GM18870 (cell line): ENCODE data around the gene MYO3B.

ENCODE experiments used
- ATAC-seq: cut with Tn5 transposase; IDR thresholded peaks from one replicate; pipeline ENCODE4 v1.9.1; 2021; ENCODE audit warnings: moderate library complexity; ENCODE audit not compliant: unreplicated experiment

MYO3B gene

DNA sequence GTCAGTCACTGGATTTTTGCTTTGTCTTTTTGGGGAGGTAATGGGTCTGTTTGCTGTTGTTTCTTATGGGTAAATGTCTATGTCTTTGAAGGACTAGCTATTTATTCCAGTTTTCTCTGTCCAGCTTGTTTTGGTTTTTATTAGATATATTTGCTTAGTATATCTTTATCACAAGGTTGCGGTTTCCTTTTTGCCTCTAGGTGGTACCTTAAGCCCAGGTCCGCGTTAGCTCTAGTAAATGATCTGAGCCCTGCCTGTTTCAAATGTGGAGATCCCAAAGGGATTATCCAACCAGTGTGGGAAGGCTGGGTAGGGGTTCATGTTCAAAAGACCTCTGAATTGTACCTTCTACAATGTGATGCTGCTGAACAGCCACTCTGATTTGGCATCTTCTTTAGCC, 114.5 kb downstream of the MYO3B start:
- no peak for ATAC-seq

GRCh38 chr2:170297496-170297895, 119.5 kb downstream of the MYO3B start:
- no peak for ATAC-seq

GRCh38 chr2:170298115-170298514, 120.2 kb downstream of the MYO3B start:
- ATAC-seq: no peak

GRCh38 chr2:170298861-170299429, 121.0 kb downstream of the MYO3B start:
- ATAC-seq: no peak

- no peak for ATAC-seq
Observed at GRCh38 chr2:170300993-170301392, 123.0 kb downstream of the MYO3B start.

GRCh38 chr2:170301626-170302025, 123.7 kb downstream of the MYO3B start:
- no peak for ATAC-seq

DNA sequence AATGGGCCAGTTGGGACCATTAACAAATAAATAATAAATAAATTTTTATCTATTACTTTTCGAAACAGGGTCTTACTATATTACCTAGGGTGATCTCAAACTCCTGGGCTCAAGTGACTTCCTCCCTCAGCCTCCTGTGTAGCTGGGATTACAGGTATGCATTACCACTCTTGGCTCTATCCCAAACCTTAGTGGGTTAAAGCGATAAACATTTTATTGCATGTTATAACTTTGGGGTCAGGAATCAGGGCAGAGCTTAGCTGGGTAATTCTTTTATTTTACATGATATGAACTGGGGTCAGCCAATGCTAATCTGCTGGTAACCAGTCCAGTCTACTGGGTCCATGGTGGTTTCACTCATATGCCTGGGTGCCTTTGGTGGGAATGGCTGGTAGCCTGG, 127.8 kb downstream of the MYO3B start:
- ATAC-seq: no peak

- no peak for ATAC-seq
Observed at GRCh38 chr2:170306293-170306873, 128.4 kb downstream of the MYO3B start.

DNA sequence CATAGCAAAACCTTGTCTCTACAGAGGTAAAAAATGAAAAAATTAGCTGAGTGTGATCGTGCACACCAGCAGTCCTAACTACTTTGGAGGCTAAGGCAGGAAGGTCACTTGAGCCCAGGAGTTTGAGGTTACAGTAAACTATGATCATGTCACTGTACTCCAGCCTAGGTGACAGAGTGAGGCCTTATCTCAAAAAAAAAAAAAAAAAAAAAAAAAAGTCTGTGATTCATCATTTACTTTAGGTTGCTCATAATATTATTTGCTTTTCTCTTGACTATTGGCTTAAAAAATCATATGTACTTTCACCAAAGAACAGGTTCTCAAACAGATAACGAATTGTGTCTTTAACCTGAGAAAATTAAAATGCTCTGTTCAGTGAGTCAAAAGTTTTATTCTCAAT, 129.1 kb downstream of the MYO3B start:
- no peak for ATAC-seq

DNA sequence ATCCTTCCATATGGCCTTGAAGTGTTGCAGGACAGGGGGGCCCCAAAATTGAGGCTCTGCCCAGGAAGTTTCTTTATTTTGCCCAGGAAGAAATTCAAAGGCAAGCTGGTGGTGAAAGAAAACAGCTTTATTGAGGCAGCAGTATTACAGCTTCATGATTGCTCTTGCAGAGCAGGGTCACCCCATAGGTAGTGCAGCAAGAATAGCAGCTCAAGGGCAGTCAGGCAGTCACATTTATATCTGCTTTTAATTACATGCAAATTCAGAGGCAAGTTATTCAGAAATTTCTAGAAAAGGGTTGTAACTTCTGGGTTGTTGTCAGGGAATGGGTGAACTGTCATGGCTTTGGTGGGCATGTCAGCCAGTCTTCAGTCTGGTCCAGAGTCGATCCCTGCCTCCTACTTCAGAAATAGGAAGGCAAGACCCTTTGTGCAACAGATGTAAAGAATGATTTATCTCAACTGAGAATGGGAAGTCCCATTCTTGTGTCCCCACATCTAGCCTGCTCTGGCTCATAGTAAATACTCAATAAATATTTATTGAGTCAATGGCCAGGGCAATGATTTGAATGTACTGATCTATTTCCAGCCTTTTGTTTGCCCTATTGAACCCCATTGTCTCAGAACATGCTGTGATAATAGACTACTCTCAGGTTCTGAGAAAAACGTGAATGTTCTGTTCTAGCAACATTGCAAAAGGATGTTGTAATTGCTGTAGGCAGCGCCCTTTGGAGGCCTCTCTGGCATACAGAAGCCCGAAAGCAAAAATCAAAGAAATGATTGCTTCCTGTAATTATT, 129.8 kb downstream of the MYO3B start:
- no peak for ATAC-seq

- ATAC-seq: no peak
Observed at GRCh38 chr2:170310876-170311502, 133.0 kb downstream of the MYO3B start.

DNA sequence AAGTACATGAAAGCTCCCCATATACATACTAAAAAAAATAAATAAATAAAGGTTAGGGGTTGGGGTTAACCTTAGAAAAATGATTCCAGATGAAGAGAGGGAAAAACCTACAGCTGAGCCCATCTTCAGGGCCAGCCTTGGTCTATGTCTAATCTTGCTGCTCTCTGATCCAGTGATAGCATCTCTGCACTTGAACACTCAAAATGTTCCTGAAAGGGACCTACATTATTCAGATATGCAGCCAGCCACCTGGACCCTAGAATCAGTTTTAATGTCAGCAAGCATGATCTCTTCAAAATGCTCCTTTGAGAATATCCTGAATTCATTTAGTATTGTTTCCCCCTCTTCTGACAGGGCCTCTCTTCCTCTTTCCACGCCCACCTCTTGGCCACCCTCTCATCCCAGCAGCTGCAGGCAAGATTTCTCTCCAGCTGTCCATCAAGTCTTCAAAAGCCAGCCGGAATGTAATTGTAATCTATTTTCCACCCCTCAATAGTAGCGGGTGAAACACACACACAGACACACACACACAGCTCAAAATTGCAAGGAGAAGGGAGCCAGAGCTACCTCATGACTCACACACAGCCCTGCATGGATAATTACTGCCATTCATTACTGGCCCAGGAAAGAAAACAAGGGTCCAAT, 135.5 kb downstream of the MYO3B start:
- ATAC-seq: no peak

DNA sequence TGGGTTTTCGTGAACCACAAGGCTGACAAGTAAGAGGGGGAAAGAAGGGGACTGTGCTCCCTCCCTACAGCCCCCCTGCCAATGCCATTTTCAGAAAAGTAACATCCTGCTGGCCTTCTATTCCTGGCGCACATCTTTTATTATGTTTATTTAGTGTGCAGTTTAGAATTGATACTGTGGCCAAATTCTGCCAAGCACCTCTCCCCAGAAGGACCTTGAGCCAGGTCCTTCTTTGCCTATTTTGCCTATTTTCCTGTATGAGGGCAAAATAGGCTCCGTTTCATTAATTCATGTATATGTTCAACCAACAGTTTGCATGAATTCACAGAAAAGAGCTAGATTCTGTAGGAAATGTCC, 136.0 kb downstream of the MYO3B start:
- ATAC-seq: no peak

- ATAC-seq: no peak
Observed at GRCh38 chr2:170314744-170315447, 136.9 kb downstream of the MYO3B start.

GRCh38 chr2:170320948-170321347, 143.0 kb downstream of the MYO3B start:
- no peak for ATAC-seq

DNA sequence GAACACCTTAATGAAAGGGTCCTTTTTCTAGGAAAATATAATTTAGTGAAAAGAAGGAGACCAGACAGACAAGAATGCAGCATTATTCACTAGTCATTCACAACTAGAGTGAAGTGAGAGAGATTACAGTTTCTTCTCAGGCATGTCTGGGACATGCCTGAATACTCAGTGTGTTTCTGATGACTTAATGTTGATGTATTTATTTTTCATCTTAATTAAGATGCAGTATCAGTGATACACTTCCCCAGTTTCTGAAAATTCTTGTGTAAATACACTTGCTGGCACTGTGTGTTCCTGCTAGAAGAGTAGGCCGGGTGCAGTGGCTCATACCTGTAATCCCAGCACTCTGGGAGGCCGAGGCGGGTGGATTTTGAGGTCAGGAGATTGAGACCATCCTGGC, 143.6 kb downstream of the MYO3B start:
- ATAC-seq: no peak

DNA sequence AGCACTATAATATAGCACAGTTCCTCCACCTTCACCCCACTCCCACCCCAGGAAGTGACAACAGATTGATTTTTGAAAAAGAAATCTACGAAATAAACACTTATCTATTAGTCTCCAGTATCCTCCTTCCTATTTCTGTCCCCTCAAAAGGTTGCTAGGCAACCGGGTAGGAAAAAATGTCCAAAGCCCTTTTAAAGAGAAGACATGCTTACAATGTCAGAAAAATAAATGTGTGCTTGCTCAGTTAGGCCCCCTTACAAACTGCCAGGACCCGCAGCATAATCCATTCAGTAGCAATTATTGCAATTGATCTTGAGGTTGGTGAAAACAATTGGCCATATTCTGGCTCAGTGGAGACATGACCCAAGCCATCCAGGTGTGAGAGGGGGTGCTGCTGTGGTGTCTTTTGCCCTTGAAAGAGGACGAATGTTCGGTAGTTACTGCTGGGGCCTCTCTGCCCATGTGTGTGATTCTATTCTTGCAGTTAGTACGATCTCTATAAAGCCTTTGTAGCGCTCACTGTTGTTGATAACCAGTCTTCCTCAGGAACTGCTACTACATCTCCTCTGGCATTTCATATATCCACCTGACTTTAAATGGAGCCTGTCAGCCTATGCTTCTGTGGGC, 144.3 kb downstream of the MYO3B start:
- no peak for ATAC-seq

DNA sequence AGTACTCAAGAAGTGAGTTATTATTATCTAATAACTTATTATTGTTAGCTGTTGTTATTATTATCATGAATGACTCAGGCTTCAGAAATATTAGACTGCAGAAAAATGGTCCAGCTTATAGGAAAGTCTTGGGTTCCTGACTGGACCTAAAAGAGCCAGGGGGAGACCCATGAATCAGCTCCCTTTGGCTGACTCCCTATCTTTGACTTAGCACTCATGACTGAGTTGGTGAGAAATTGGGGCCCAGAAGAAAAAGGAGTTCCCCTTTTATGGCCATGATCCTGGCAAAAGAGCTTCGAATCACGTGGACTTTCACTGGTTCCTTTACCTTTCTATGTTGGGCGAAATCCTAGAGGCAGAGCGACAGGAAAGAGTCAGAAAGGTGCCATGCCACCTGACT, 145.8 kb downstream of the MYO3B start:
- no peak for ATAC-seq

GRCh38 chr2:170324640-170325046, 146.7 kb downstream of the MYO3B start:
- ATAC-seq: no peak

- no peak for ATAC-seq
Observed at GRCh38 chr2:170330881-170331280, 152.9 kb downstream of the MYO3B start.
